D721Med (cell line): Measurements from ENCODE around the gene COL12A1.

Experiments used
- DNase-seq: peaks from one replicate; pipeline ENCODE4 v3.0.0; 2011; ENCODE audit warnings: low spot score; ENCODE audit not compliant: insufficient read length
- FAIRE-seq: peaks from 2 replicates; lab custom pipeline; 2011; peaks lifted over from hg19 to GRCh38; lab: Jason Lieb, UNC
- TF ChIP-seq, protein P1 (sequence below): IDR thresholded peaks from 2 replicates; pipeline ENCODE4 v1.5.1; 2012; ENCODE audit warnings: mild to moderate bottlenecking, control low read depth; ENCODE audit not compliant: insufficient read depth; ENCODE audit errors: missing control alignments

Gene COL12A1

GRCh38 chr6:75178757-75179156, 27.1 kb downstream of the COL12A1 start:
- TF ChIP-seq, protein P1, sequence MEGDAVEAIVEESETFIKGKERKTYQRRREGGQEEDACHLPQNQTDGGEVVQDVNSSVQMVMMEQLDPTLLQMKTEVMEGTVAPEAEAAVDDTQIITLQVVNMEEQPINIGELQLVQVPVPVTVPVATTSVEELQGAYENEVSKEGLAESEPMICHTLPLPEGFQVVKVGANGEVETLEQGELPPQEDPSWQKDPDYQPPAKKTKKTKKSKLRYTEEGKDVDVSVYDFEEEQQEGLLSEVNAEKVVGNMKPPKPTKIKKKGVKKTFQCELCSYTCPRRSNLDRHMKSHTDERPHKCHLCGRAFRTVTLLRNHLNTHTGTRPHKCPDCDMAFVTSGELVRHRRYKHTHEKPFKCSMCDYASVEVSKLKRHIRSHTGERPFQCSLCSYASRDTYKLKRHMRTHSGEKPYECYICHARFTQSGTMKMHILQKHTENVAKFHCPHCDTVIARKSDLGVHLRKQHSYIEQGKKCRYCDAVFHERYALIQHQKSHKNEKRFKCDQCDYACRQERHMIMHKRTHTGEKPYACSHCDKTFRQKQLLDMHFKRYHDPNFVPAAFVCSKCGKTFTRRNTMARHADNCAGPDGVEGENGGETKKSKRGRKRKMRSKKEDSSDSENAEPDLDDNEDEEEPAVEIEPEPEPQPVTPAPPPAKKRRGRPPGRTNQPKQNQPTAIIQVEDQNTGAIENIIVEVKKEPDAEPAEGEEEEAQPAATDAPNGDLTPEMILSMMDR = no peak
- FAIRE-seq = no peak
- DNase-seq = no peak

DNA sequence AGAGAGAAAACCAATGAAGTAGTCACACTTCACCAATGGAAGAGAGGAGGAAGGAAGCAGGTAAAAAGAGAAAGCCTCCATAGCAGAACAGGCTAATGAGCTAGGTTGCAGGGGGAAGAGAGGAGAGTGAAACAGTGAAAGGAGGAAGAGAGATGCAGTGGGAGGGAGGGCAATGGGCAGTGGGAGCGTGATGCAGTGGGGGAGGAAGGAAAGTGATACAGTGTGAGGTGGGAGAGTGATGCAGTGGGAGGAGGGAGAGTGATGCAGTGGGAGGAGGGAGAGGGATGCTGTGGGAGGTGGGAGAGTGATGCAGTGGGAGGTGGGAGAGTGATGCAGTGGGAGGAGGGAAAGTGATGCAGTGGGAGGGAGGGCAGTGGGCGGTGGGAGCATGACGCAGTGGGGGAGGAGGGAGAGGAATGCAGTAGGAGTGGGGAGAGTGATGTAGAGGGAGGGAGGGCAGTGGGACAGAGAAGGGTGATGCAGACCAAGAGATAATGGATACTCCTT, 29.7 kb downstream of the COL12A1 start:
- FAIRE-seq = no peak
- DNase-seq = no peak
- TF ChIP-seq, protein P1 = no peak

GRCh38 chr6:75171986-75172385, 33.9 kb downstream of the COL12A1 start:
- TF ChIP-seq, protein P1 = no peak
- DNase-seq (no peak), FAIRE-seq (no peak)

DNA sequence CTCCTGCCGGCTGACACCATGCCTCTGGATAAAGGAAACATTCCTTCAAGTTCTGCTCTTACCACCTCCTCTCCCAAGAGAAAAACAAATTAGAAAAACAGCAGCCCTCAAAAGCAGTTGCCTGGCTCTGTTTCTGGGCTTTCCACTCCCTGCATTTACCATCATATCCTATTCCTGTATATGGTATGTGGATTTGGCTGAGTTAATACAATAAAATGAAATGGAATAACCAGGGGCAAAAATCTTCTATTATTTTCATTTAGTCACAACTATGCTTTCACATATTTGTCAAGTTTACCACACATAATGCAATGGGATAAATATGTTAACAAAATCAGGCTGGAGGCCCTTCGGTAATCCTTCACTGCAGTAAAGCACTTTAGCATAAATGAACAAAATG, 34.3 kb downstream of the COL12A1 start:
- FAIRE-seq = no peak
- no peak for DNase-seq
- TF ChIP-seq, protein P1 = no peak

DNA sequence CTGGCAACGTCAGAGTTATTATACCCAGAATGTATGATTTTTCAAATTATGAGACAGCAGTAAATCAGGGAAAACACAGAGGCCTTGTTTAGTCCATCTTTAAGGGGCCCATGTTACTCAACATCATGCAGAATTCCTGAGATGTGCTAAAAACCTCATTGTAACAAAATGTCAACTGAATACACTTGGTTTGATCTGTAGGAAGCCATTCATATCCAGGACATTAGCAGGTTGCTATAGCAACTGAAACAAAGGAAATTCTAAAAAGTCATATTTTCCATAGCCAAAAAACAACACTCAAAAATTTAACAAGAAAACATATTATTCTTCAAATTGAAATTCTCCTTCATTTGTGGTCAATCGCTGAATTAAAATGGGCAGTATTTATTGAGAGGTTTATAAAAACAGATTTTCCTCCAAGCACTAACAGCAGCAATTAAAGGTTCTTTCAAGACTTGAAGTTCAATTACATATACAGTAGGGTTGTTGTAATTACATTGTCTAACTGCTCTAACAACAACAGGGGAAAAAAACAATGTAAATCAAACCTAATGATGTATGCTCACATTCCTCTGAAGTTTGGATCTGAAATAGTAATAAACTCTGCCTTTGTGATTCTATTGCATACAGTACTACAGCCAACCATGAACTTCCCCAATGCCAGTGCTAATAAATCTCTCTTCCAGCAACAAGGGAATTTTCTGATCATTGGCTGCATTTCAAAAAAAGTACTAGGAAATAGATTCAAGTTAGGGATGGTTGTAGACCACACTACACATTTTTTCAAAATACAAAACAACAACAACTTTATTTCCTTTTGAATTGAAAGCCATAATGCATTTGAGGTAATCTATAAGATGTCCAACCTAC, 34.9 kb downstream of the COL12A1 start:
- TF ChIP-seq, protein P1 = no peak
- FAIRE-seq (no peak), DNase-seq (no peak)

DNA sequence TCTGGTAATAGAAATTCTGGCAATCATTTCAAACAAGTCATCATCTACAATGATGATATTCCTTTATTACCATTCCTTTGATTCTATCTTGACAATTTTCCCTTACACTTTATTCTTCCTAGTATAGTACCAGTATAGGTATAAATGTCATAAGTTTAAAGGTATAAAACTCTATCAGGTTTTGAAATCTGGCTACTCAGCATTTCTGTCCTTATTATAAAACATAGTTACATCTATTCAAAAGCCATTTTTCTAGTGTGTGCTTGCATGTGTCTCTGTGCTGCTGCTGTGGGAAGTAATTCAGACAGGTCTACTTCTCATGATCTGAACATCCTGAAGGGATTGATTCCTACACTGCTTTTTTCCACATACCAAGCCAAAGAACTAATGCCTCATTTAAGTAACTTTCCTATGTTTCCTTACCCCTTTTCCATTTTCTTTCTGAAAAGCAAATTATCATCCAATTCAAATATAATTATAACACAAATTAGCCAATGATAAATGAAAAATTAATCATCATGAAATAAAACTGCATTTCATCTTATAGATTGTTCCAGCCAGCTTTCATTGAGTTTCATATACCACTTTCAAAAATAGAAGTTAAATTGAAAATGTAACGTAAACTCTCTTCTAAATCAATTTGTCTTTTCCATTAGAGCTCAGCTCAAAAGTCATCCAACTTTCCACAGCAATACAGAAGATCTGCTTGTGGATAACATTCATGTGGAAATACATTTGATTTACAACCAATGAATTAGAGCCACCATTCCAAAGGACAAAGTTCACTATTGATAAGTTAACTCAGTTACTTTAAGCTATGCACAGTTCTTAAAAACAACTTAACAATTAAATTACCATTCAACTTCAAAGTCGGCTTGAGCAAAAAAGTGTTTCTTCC, 35.9 kb downstream of the COL12A1 start:
- no peak for FAIRE-seq
- TF ChIP-seq, protein P1 = no peak
- DNase-seq = no peak
